GM19025 (cell line): Measurements from ENCODE around the gene KRTAP10-7.
"Not testable (repeated sequence)": the region's sequence is repeated elsewhere in the genome, so short reads cannot be mapped to it uniquely, and the experiment has no call there.

Source experiments
- ATAC-seq: cut with Tn5 transposase; IDR thresholded peaks from one replicate; pipeline ENCODE4 v1.9.1; 2021; ENCODE audit warnings: mild to moderate bottlenecking, low read depth, moderate library complexity; ENCODE audit not compliant: unreplicated experiment

KRTAP10-7 gene

GRCh38 chr21:44589586-44590305, 10.7 kb upstream of the KRTAP10-7 start:
- no peak for ATAC-seq

GRCh38 chr21:44590311-44590721, 10.1 kb upstream of the KRTAP10-7 start:
- no peak for ATAC-seq

GRCh38 chr21:44590897-44591800, 9.2 kb upstream of the KRTAP10-7 start:
- ATAC-seq: not testable (repeated sequence)

GRCh38 chr21:44591801-44592130, 8.6 kb upstream of the KRTAP10-7 start:
- ATAC-seq: not testable (repeated sequence)

- no peak for ATAC-seq
Observed at GRCh38 chr21:44592446-44593311, 7.7 kb upstream of the KRTAP10-7 start, which contains the start of gene KRTAP10-6. Gene KRTAP10-6, minus strand, starts transcription at chr21:44592505. Its CDS starts 21 bp downstream, at chr21:44592484.

GRCh38 chr21:44593598-44594405, 6.6 kb upstream of the KRTAP10-7 start:
- ATAC-seq: no peak

GRCh38 chr21:44594406-44594916, 5.9 kb upstream of the KRTAP10-7 start:
- ATAC-seq: no peak

- ATAC-seq: no peak
Observed at GRCh38 chr21:44595524-44595923, 4.9 kb upstream of the KRTAP10-7 start.

GRCh38 chr21:44596068-44596725, 4.2 kb upstream of the KRTAP10-7 start:
- ATAC-seq: no peak

- no peak for ATAC-seq
Observed at GRCh38 chr21:44598061-44598460, 2.3 kb upstream of the KRTAP10-7 start.

- ATAC-seq: no peak
Observed at GRCh38 chr21:44599264-44600029, 950 bp upstream of the KRTAP10-7 start.

GRCh38 chr21:44601091-44601490, 694 bp downstream of the KRTAP10-7 start:
- ATAC-seq: not testable (repeated sequence)

GRCh38 chr21:44601596-44602462, 1.4 kb downstream of the KRTAP10-7 start:
- ATAC-seq: no peak

GRCh38 chr21:44602463-44602850, 2.1 kb downstream of the KRTAP10-7 start:
- ATAC-seq: no peak

- ATAC-seq: no peak
Observed at GRCh38 chr21:44603109-44603875, 2.9 kb downstream of the KRTAP10-7 start.

- no peak for ATAC-seq
Observed at GRCh38 chr21:44603911-44604310, 3.5 kb downstream of the KRTAP10-7 start.

- no peak for ATAC-seq
Observed at GRCh38 chr21:44606495-44606894, 6.1 kb downstream of the KRTAP10-7 start.
